CD4-positive, CD25-positive, alpha-beta regulatory T cell (primary cell): Measurements from ENCODE around the gene JAKMIP3. TPM values are rescaled to one million over a fixed set of nuclear protein-coding genes. Genes with fewer than 3 reads are reported as not detected.
A peak's percentile ranks its signal among the peaks of the same experiment; 100 is the strongest.
"Not testable (repeated sequence)": the region's sequence is repeated elsewhere in the genome, so short reads cannot be mapped to it uniquely, and the experiment has no call there.

ENCODE experiments used
- ATAC-seq, 2 donors: fragments of 150-1000 bp; cut with Tn5 transposase; one replicate each; pipeline ENCODE4 v1.10.0; 2021; ENCODE audit warnings: low read depth in 2 of 2, moderate number of reproducible peaks in 2 of 2, moderate library complexity in 1 of 2
- DNase-seq, 3 donors: peaks; one replicate each; pipeline versions ENCODE4 v3.0.0 to v3.0.0-alpha.2; 2012 to 2022; ENCODE audit warnings: mixed read lengths in 1 of 3
- H3K27ac ChIP-seq: one replicate; pipeline ENCODE4 v1.7.0; 2013; ENCODE audit warnings: mild to moderate bottlenecking, low read length; ENCODE audit not compliant: insufficient read depth, poor library complexity, severe bottlenecking
- H3K27me3 ChIP-seq: one replicate; pipeline ENCODE4 v1.7.0; 2013; ENCODE audit warnings: low read length; ENCODE audit not compliant: control insufficient read depth, insufficient read depth
- H3K36me3 ChIP-seq: one replicate; pipeline ENCODE4 v1.7.0; 2013; ENCODE audit warnings: mild to moderate bottlenecking, low read length, moderate library complexity; ENCODE audit not compliant: control insufficient read depth, insufficient read depth
- H3K4me1 ChIP-seq: 2 replicates; pipeline ENCODE4 v1.7.0; 2013; ENCODE audit warnings: mild to moderate bottlenecking, low read length; ENCODE audit not compliant: insufficient read depth, control insufficient read depth, poor library complexity, severe bottlenecking
- H3K4me3 ChIP-seq: one replicate; pipeline ENCODE4 v1.7.0; 2013; ENCODE audit warnings: low read depth, mild to moderate bottlenecking, low read length, moderate library complexity
- H3K9me3 ChIP-seq, 2 experiments: 1 replicate in 1 of 2; 2 replicates in 1 of 2; pipeline ENCODE4 v1.7.0; 2013; ENCODE audit warnings: low read length in 2 of 2, mild to moderate bottlenecking in 1 of 2, moderate library complexity in 1 of 2; ENCODE audit not compliant: control insufficient read depth in 2 of 2
- H3K27ac Mint-ChIP-seq, 3 donors: one replicate each; pipeline ENCODE4 v1.8.0; 2020 to 2022; ENCODE audit warnings: mild to moderate bottlenecking in 3 of 3, mixed read lengths in 3 of 3, moderate library complexity in 2 of 3
- H3K27me3 Mint-ChIP-seq: one replicate; pipeline ENCODE4 v1.8.0; 2022; ENCODE audit warnings: mild to moderate bottlenecking, mixed read lengths
- H3K36me3 Mint-ChIP-seq: one replicate; pipeline ENCODE4 v1.8.0; 2020; ENCODE audit warnings: mixed read lengths
- H3K4me1 Mint-ChIP-seq, 4 donors: one replicate each; pipeline ENCODE4 v1.8.0; 2020 to 2022; ENCODE audit warnings: mixed read lengths in 4 of 4, mild to moderate bottlenecking in 1 of 4
- H3K4me3 Mint-ChIP-seq, 4 donors: one replicate each; pipeline ENCODE4 v1.8.0; 2020 to 2022; ENCODE audit warnings: mild to moderate bottlenecking in 4 of 4, mixed read lengths in 4 of 4, moderate library complexity in 3 of 4
- H3K9me3 Mint-ChIP-seq, 7 donors: one replicate each; pipeline ENCODE4 v1.8.0; 2020 to 2022; ENCODE audit warnings: mixed read lengths in 7 of 7, mild to moderate bottlenecking in 3 of 7, moderate library complexity in 2 of 7
- polyA plus RNA-seq, 4 donors: library from polyadenylated mRNA; unstranded; fragments of 300-500 nt; fragmentation: Illumina TruSeq; gene quantifications; one replicate each; pipeline ENCODE4 v1.2.3, GENCODE V29; 2021
- total RNA-seq: library from RNA; stranded (reverse); gene quantifications from one replicate; pipeline ENCODE4 v1.2.3, GENCODE V29; 2022

The JAKMIP3 gene
- total and polyA plus RNA-seq, 5 donors from 2014 or later = 0.42 TPM; not detected in 4

- no peaks in the 10 kb centered on the region for H3K9me3 ChIP-seq
- peaks cover 0 to 3% (median 0%) of the 10 kb centered on the region in 7 donors for H3K9me3 Mint-ChIP-seq
- DNase-seq (no peak), ATAC-seq (no peak)
- peaks cover 16% of the 10 kb centered on the region for H3K27me3 Mint-ChIP-seq
- H3K27ac Mint-ChIP-seq = no peak overlapping the region
- no peaks in the 10 kb centered on the region for H3K36me3 Mint-ChIP-seq
- no peaks in the 10 kb centered on the region for H3K4me1 ChIP-seq
- H3K27ac ChIP-seq = no peak overlapping the region
- H3K27me3 ChIP-seq = no peaks in the 10 kb centered on the region
- H3K36me3 ChIP-seq = no peaks in the 10 kb centered on the region
- peaks cover 0 to 1% (median 0%) of the 10 kb centered on the region in 4 donors for H3K4me1 Mint-ChIP-seq
- H3K4me3 ChIP-seq = no peak overlapping the region
- no peak overlapping the region for H3K4me3 Mint-ChIP-seq
These were observed 13.1 kb downstream of the JAKMIP3 start for GRCh38 chr10:132078746-132079345.

- not testable (repeated sequence) for H3K36me3 Mint-ChIP-seq, H3K36me3 ChIP-seq, H3K27me3 ChIP-seq, H3K27ac ChIP-seq, ATAC-seq, H3K4me1 ChIP-seq, H3K27ac Mint-ChIP-seq, H3K4me1 Mint-ChIP-seq, H3K4me3 ChIP-seq, H3K4me3 Mint-ChIP-seq, DNase-seq, H3K9me3 Mint-ChIP-seq, H3K9me3 ChIP-seq
- peaks cover 21% of the 10 kb centered on the region for H3K27me3 Mint-ChIP-seq
These were observed 18.6 kb downstream of the JAKMIP3 start for GRCh38 chr10:132084384-132084783.

- H3K9me3 Mint-ChIP-seq = peaks cover 0 to 11% (median 1%) of the 10 kb centered on the region in 7 donors
- H3K4me1 Mint-ChIP-seq, H3K27ac ChIP-seq, H3K4me3 ChIP-seq, H3K27ac Mint-ChIP-seq, H3K4me3 Mint-ChIP-seq, DNase-seq, H3K36me3 ChIP-seq, H3K9me3 ChIP-seq, H3K4me1 ChIP-seq, H3K27me3 ChIP-seq, H3K36me3 Mint-ChIP-seq, ATAC-seq: not testable (repeated sequence)
- peaks cover 12% of the 10 kb centered on the region for H3K27me3 Mint-ChIP-seq
These were observed 27.5 kb downstream of the JAKMIP3 start for GRCh38 chr10:132093236-132093635.

GRCh38 chr10:132094581-132095234 is 29.0 kb downstream of the JAKMIP3 start:
- Mint-ChIP-seq H3K4me3 (no peak overlapping the region), H3K27me3 (peaks cover 12% of the 10 kb centered on the region), H3K36me3 (no peaks in the 10 kb centered on the region), H3K27ac (peak overlapping the region in 1 of 3 donors; percentile 14), H3K4me1 (no peaks in the 10 kb centered on the region), H3K9me3 (peaks cover 0 to 9% (median 0%) of the 10 kb centered on the region in 7 donors)
- DNase-seq = peak in 1 of 3 donors; percentile 13
- no peaks in the 10 kb centered on the region for H3K27me3 ChIP-seq
- no peak overlapping the region for H3K27ac ChIP-seq
- H3K9me3 ChIP-seq = no peaks in the 10 kb centered on the region
- ATAC-seq = no peak
- no peak overlapping the region for H3K4me3 ChIP-seq
- no peaks in the 10 kb centered on the region for H3K4me1 ChIP-seq
- H3K36me3 ChIP-seq = no peaks in the 10 kb centered on the region

GRCh38 chr10:132095403-132096113 is 29.8 kb downstream of the JAKMIP3 start:
- Histone ChIP-seq H3K4me3 (no peak overlapping the region), H3K27me3 (no peaks in the 10 kb centered on the region), H3K36me3 (no peaks in the 10 kb centered on the region), H3K4me1 (no peaks in the 10 kb centered on the region), H3K9me3 (no peaks in the 10 kb centered on the region), H3K27ac (no peak overlapping the region)
- H3K9me3 Mint-ChIP-seq = peaks cover 0 to 7% (median 0%) of the 10 kb centered on the region in 7 donors
- no peaks in the 10 kb centered on the region for H3K36me3 Mint-ChIP-seq
- no peak for DNase-seq
- peak overlapping the region in 1 of 3 donors; percentile 24 for H3K27ac Mint-ChIP-seq
- no peaks in the 10 kb centered on the region for H3K4me1 Mint-ChIP-seq
- H3K4me3 Mint-ChIP-seq = no peak overlapping the region
- no peak for ATAC-seq
- H3K27me3 Mint-ChIP-seq = peaks cover 12% of the 10 kb centered on the region

GRCh38 chr10:132096223-132096622 is 30.5 kb downstream of the JAKMIP3 start:
- Histone ChIP-seq H3K27me3 (no peaks in the 10 kb centered on the region), H3K36me3 (no peaks in the 10 kb centered on the region), H3K9me3 (no peaks in the 10 kb centered on the region), H3K4me1 (no peaks in the 10 kb centered on the region), H3K4me3 (no peak overlapping the region), H3K27ac (no peak overlapping the region)
- no peaks in the 10 kb centered on the region for H3K4me1 Mint-ChIP-seq
- no peaks in the 10 kb centered on the region for H3K36me3 Mint-ChIP-seq
- ATAC-seq (peak in 1 of 2 donors; percentile 34), DNase-seq (peak in 1 of 3 donors; percentile 63)
- peak overlapping the region in 1 of 3 donors; percentile 24 for H3K27ac Mint-ChIP-seq
- no peak overlapping the region for H3K4me3 Mint-ChIP-seq
- H3K9me3 Mint-ChIP-seq = peaks cover 0 to 7% (median 0%) of the 10 kb centered on the region in 7 donors
- peaks cover 8% of the 10 kb centered on the region for H3K27me3 Mint-ChIP-seq

GRCh38 chr10:132096863-132097478 is 31.2 kb downstream of the JAKMIP3 start:
- H3K36me3 Mint-ChIP-seq = no peaks in the 10 kb centered on the region
- H3K4me3 Mint-ChIP-seq = no peak overlapping the region
- H3K9me3 Mint-ChIP-seq = peaks cover 0 to 7% (median 0%) of the 10 kb centered on the region in 7 donors
- no peak overlapping the region for H3K27ac Mint-ChIP-seq
- Histone ChIP-seq H3K4me1 (no peaks in the 10 kb centered on the region), H3K36me3 (no peaks in the 10 kb centered on the region), H3K4me3 (no peak overlapping the region), H3K9me3 (no peaks in the 10 kb centered on the region), H3K27ac (no peak overlapping the region), H3K27me3 (no peaks in the 10 kb centered on the region)
- DNase-seq (no peak), ATAC-seq (no peak)
- peaks cover 8% of the 10 kb centered on the region for H3K27me3 Mint-ChIP-seq
- H3K4me1 Mint-ChIP-seq = no peaks in the 10 kb centered on the region
